ENCODE data around the gene SNAPC5. TPM values are rescaled to one million over a fixed set of nuclear protein-coding genes. Genes with fewer than 3 reads are reported as not detected.
A peak's percentile ranks its signal among the peaks of the same experiment; 100 is the strongest.

Gene SNAPC5
- total RNA-seq, 2 experiments from 2014 or later = 23.8 to 24.1 TPM

DNA sequence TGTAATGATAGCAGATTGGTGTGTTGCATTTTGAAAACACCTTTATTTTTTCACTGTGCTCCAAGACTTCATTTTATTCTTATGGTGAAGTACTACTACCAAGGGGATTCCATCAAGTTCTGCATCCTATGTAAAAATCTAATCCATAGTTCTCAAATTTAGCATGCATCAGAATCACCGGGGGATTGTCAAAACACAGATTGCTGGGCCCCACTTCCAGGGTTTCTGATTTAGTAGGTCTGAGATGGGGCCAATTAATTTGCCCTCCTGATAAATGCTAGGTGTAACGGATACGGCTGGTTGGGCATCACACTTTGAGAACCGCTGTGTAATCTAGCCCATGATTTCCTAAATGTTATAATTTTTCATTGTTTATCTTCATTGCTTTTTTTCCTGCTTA, 8.3 kb upstream of the SNAPC5 start:
- Mint-ChIP-seq H3K27me3 (no peaks in the 10 kb centered on the region), H3K4me3 (peak overlapping the region; percentile 100), H3K9me3 (no peaks in the 10 kb centered on the region), H3K4me1 (ENCODE audit: low read depth) (peaks cover 46% of the 10 kb centered on the region), H3K36me3 (ENCODE audit: low read depth) (peaks cover 51% of the 10 kb centered on the region), H3K27ac (peak overlapping the region; percentile 93)
- H3K27me3 ChIP-seq (ENCODE audit: control insufficient read depth in 1 of 2, insufficient read depth in 2 of 2, low read length in 2 of 2) = no peaks in the 10 kb centered on the region
- H3K27ac ChIP-seq (ENCODE audit: low read depth in 1 of 2, low read length in 2 of 2) = peak overlapping the region in 1 of 2 donors; percentile 95
- H3K9me3 ChIP-seq (ENCODE audit: control insufficient read depth in 1 of 2, insufficient read depth in 1 of 2, low read length in 2 of 2) = no peaks in the 10 kb centered on the region
- no peak for DNase-seq
- no peak for ATAC-seq (ENCODE audit: poor library complexity)
- CTCF ChIA-PET = interaction anchor here (0.9 to 2.1 kb wide), 3 partner anchors 8 to 119 kb away, joined by 3 to 9 read pairs (median 4); partner anchors contain the start of genes MAP2K1 and SNAPC5
- peaks cover 27% of the 10 kb centered on the region for H3K36me3 ChIP-seq (ENCODE audit: insufficient read depth, low read length)
- POLR2A ChIA-PET = interaction anchor here (0.9 to 1.6 kb wide), 9 partner anchors 9 to 1321 kb away, joined by 3 to 19 read pairs (median 4); partner anchors contain the start of genes CLPX, MAP2K1 and TIPIN
- no peak for TF ChIP-seq CTCF (IDR thresholded peaks at IDR 0.05)
- H3K4me1 ChIP-seq (ENCODE audit: insufficient read depth, low read length) = peaks cover 24% of the 10 kb centered on the region
- intact Hi-C loops (cut with DNase I, micrococcal nuclease) = loop anchor here (2.0 to 10.0 kb wide), 5 partner anchors 33 to 1771 kb away; partner anchors contain the start of genes FEM1B (in 1 of the 2) and SMAD6 (in 1 of the 2)
- peak overlapping the region; percentile 95 for H3K4me3 ChIP-seq (ENCODE audit: low read length)

- ChIA-PET CTCF (interaction anchor here (0.9 to 2.1 kb wide), 3 partner anchors 8 to 119 kb away, joined by 3 to 9 read pairs (median 4); partner anchors contain the start of genes MAP2K1 and SNAPC5), POLR2A (interaction anchor here (0.7 to 1.6 kb wide), 14 partner anchors 9 to 1320 kb away, joined by 3 to 19 read pairs (median 4); partner anchors contain the start of genes CLPX, MAP2K1 and TIPIN)
Observed at GRCh38 chr15:66505430-66505811, 7.9 kb upstream of the SNAPC5 start.

More at GRCh38 chr15:66505430-66505811, 7.9 kb upstream of the SNAPC5 start:
- ATAC-seq (ENCODE audit: poor library complexity) (peak; percentile 6), DNase-seq (no peak)
- Mint-ChIP-seq H3K4me3 (peak overlapping the region; percentile 100), H3K4me1 (ENCODE audit: low read depth) (peaks cover 46% of the 10 kb centered on the region), H3K27me3 (no peaks in the 10 kb centered on the region), H3K9me3 (no peaks in the 10 kb centered on the region), H3K27ac (peak overlapping the region; percentile 93), H3K36me3 (ENCODE audit: low read depth) (peaks cover 55% of the 10 kb centered on the region)
- Histone ChIP-seq H3K27me3 (ENCODE audit: control insufficient read depth in 1 of 2, insufficient read depth in 2 of 2, low read length in 2 of 2) (no peaks in the 10 kb centered on the region), H3K27ac (ENCODE audit: low read depth in 1 of 2, low read length in 2 of 2) (peak overlapping the region; percentile 85 to 95), H3K4me1 (ENCODE audit: insufficient read depth, low read length) (peaks cover 24% of the 10 kb centered on the region), H3K4me3 (ENCODE audit: low read length) (peak overlapping the region; percentile 95), H3K36me3 (ENCODE audit: insufficient read depth, low read length) (peaks cover 31% of the 10 kb centered on the region), H3K9me3 (ENCODE audit: control insufficient read depth in 1 of 2, insufficient read depth in 1 of 2, low read length in 2 of 2) (no peaks in the 10 kb centered on the region)
- intact Hi-C loops (cut with DNase I, micrococcal nuclease) = loop anchor here (2.0 to 10.0 kb wide), 5 partner anchors 33 to 1772 kb away; partner anchors contain the start of genes FEM1B (in 1 of the 2) and SMAD6 (in 1 of the 2)
- no peak for TF ChIP-seq CTCF (IDR thresholded peaks at IDR 0.05)
